ENCODE results near the gene DAD1. TPM values are rescaled to one million over a fixed set of nuclear protein-coding genes. Genes with fewer than 3 reads are reported as not detected.

Gene DAD1
- total and polyA plus RNA-seq, 2 of the 8 experiments (the other 6 are each of a cell fraction or from before 2014, with no cell fraction given), result 131 to 440 TPM

- DNase-seq (ENCODE audit: low read depth in 1 of 2, low spot score in 2 of 2), result no peak
- Histone ChIP-seq H3K79me1 (ENCODE audit: low read depth, low read length) (no peaks in the 10 kb centered on the region), H3K27me3 (replicated peaks in 1 of 4; ENCODE audit: control insufficient read depth in 3 of 4, extremely low read depth in 1 of 4, insufficient read depth in 3 of 4, low read length in 3 of 4) (peaks cover 0 to 2% (median 0%) of the 10 kb centered on the region in 4 experiments; a peak in 2 of 7 replicates), H3K14ac (ENCODE audit: insufficient read length) (no peak overlapping the region), H3K79me2 (ENCODE audit: control insufficient read depth in 1 of 2, insufficient read depth in 2 of 2, low read length in 2 of 2) (no peaks in the 10 kb centered on the region), H2BK20ac (ENCODE audit: low read length) (peak overlapping the region; percentile 66; the same call in 1 of the 2 replicates), H3K18ac (ENCODE audit: extremely low read depth, low read length) (no peak overlapping the region), H2BK120ac (replicated peaks; ENCODE audit: low read depth, low read length) (peak overlapping the region; percentile 30), H3K23ac (ENCODE audit: insufficient read length) (no peak overlapping the region), H3K36me3 (ENCODE audit: control insufficient read depth in 2 of 4, insufficient read depth in 4 of 4, low read length in 3 of 4) (no peaks in the 10 kb centered on the region), H4K20me1 (replicated peaks in 1 of 2; ENCODE audit: control insufficient read depth in 1 of 2, insufficient read depth in 2 of 2, low read length in 2 of 2) (no peaks in the 10 kb centered on the region), H2BK5ac (ENCODE audit: low read depth, low read length) (peak overlapping the region; percentile 28; the same call in 1 of the 2 replicates), H3K4ac (replicated peaks; ENCODE audit: insufficient read length, low read depth, low read length) (peak overlapping the region; percentile 72), H2AFZ (ENCODE audit: low read length) (no peak overlapping the region), H2AK5ac (ENCODE audit: low read depth, low read length) (0 out of 2 replicates have a peak overlapping the region, but pooled peaks have one; percentile 26), H3K23me2 (ENCODE audit: low read depth, low read length) (no peaks in the 10 kb centered on the region), H3K9me3 (ENCODE audit: insufficient read depth in 2 of 2, low read depth in 1 of 2, low read length in 1 of 2) (no peaks in the 10 kb centered on the region), H3K56ac (replicated peaks; ENCODE audit: insufficient read length, low read depth, low read length) (no peak overlapping the region), H3K9ac (replicated peaks in 1 of 4; ENCODE audit: extremely low read depth in 1 of 4, low read depth in 3 of 4, low read length in 3 of 4) (no peak overlapping the region), H3K27ac (ENCODE audit: low read depth, low read length) (no peak overlapping the region), H4K91ac (replicated peaks; ENCODE audit: insufficient read length, low read length) (peak overlapping the region; percentile 84), H2BK15ac (ENCODE audit: low read length) (peak overlapping the region; percentile 31; the same call in 1 of the 2 replicates), H4K5ac (ENCODE audit: insufficient read length, low read depth, low read length) (no peak overlapping the region), H3K4me2 (ENCODE audit: insufficient read depth in 1 of 2, low read depth in 2 of 2, low read length in 2 of 2) (no peak overlapping the region), H2BK12ac (ENCODE audit: low read depth, low read length) (peak overlapping the region; percentile 93; the same call in 1 of the 2 replicates), H3K4me1 (replicated peaks in 1 of 4; ENCODE audit: control insufficient read depth in 3 of 4, insufficient read depth in 4 of 4, low read length in 3 of 4) (peaks cover 11 to 21% (median 14%) of the 10 kb centered on the region in 4 experiments), H3K4me3 (ENCODE audit: extremely low read depth in 1 of 4, insufficient read depth in 2 of 4, low read depth in 3 of 4, low read length in 4 of 4) (no peak overlapping the region), H4K8ac (ENCODE audit: extremely low read depth, insufficient read depth, low read length) (no peak overlapping the region)
- FAIRE-seq, result no peak
- CTCF ChIA-PET (ENCODE audit: partially characterized antibody), result interaction anchor here (0.6 to 4.0 kb wide), 7 partner anchors 11 to 180 kb away, joined by 3 to 26 read pairs (median 5); no protein-coding TSS in a partner anchor
- TF ChIP-seq RBBP5 (IDR thresholded peaks at IDR 0.05; ENCODE audit: borderline replicate concordance, low read depth, low read length), result no peak
- TF ChIP-seq, protein P1, sequence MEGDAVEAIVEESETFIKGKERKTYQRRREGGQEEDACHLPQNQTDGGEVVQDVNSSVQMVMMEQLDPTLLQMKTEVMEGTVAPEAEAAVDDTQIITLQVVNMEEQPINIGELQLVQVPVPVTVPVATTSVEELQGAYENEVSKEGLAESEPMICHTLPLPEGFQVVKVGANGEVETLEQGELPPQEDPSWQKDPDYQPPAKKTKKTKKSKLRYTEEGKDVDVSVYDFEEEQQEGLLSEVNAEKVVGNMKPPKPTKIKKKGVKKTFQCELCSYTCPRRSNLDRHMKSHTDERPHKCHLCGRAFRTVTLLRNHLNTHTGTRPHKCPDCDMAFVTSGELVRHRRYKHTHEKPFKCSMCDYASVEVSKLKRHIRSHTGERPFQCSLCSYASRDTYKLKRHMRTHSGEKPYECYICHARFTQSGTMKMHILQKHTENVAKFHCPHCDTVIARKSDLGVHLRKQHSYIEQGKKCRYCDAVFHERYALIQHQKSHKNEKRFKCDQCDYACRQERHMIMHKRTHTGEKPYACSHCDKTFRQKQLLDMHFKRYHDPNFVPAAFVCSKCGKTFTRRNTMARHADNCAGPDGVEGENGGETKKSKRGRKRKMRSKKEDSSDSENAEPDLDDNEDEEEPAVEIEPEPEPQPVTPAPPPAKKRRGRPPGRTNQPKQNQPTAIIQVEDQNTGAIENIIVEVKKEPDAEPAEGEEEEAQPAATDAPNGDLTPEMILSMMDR (IDR thresholded peaks at IDR 0.05; ENCODE audit: control extremely low read depth in 1 of 3, insufficient read depth in 1 of 3, low read depth in 1 of 3, low read length in 3 of 3), result no peak
- TF ChIP-seq FOSL1 (IDR thresholded peaks at IDR 0.05; ENCODE audit: insufficient read depth, low read depth, low read length), result no peak
- TF ChIP-seq POLR2AphosphoS5 (IDR thresholded peaks at IDR 0.05; ENCODE audit: low read depth, low read length), result no peak
- no peak for TF ChIP-seq CREB1 (IDR thresholded peaks at IDR 0.05)
- 91% methylated on average over 6 of the region's 6 CpGs; no CpG with 5 or more reads in 1 of the 2 experiments for WGBS, 2 experiments (ENCODE audit: extremely low coverage in 1 of 2, insufficient coverage in 1 of 2, insufficient read length in 1 of 2, insufficient replicate concordance in 2 of 2, low coverage in 1 of 2, low lambda C conversion rate in 2 of 2, missing lambda C conversion rate in 1 of 2)
- POLR2A ChIA-PET (ENCODE audit: partially characterized antibody), result interaction anchor here (1.0 to 1.5 kb wide), 3 partner anchors 56 to 273 kb away, joined by 3 read pairs; no protein-coding TSS in a partner anchor
Observed at GRCh38 chr14:22549324-22549962, 39.6 kb downstream of the DAD1 start.
